Left ventricle myocardium inferior (tissue), 1 donor: ENCODE data around the gene CDH18. TPM values are rescaled to one million over a fixed set of nuclear protein-coding genes. Genes with fewer than 3 reads are reported as not detected.

Experiments
- DNase-seq: peaks from one replicate; pipeline ENCODE4 v3.0.0-alpha.2; 2020
- H3K27ac ChIP-seq: fragments of 200-600 bp; replicated peaks from 2 replicates; pipeline ENCODE4 v1.8.0; 2021
- H3K27me3 ChIP-seq: fragments of 200-600 bp; 2 replicates; pipeline ENCODE4 v1.8.0; 2021; ENCODE audit warnings: low read depth
- H3K36me3 ChIP-seq: fragments of 200-600 bp; 2 replicates; pipeline ENCODE4 v1.8.0; 2021
- H3K4me1 ChIP-seq: fragments of 200-600 bp; 2 replicates; pipeline ENCODE4 v1.8.0; 2021
- H3K4me3 ChIP-seq: fragments of 200-600 bp; 2 replicates; pipeline ENCODE4 v1.8.0; 2021; ENCODE audit warnings: mild to moderate bottlenecking, moderate library complexity
- H3K9me3 ChIP-seq: fragments of 200-600 bp; replicated peaks from 2 replicates; pipeline ENCODE4 v1.8.0; 2021
- intact Hi-C: fragments of 100-400 bp; cut with micrococcal nuclease; formaldehyde crosslinking; loops from one replicate; pipeline ENCODE4 v1.11.0; 2022
- total RNA-seq: library from RNA; stranded (reverse); fragmentation: NEBNext Ultra II Directional; extraction: Animal tissue kit (Norgen Biotek cat#: 25700); gene quantifications from one replicate; pipeline ENCODE4 v1.2.1, GENCODE V29; 2021
- TF ChIP-seq, protein P1 (sequence below): fragments of 200-600 bp; IDR thresholded peaks from 2 replicates; pipeline ENCODE4 v1.8.0; 2021; ENCODE audit warnings: antibody characterized with exemption, mild to moderate bottlenecking, borderline replicate concordance
- donor health status: DM: no; HTN: yes; CAD: no; lungs with severe emphysema.

CDH18 gene
- total RNA-seq, 1 donor from 2014 or later = not detected

DNA sequence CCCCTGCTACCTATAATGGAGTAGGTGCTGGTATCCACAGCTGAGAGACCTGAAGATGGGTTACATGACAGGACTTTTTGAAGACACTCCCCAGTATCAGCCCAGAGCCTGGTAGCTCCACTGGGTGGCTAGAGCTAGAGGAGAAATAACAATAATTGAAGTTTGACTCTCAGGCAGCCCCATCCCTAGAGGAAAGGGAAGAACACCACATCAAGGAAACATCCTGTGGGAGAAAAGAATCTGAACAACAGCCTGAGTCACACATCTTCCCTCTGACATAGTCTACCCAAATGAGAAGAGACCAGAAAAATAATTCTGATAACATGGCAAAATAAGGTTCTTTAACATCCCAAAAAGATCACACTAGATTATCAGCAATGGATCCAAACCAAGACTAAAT lies 432.1 kb downstream of the CDH18 start:
- TF ChIP-seq, protein P1, sequence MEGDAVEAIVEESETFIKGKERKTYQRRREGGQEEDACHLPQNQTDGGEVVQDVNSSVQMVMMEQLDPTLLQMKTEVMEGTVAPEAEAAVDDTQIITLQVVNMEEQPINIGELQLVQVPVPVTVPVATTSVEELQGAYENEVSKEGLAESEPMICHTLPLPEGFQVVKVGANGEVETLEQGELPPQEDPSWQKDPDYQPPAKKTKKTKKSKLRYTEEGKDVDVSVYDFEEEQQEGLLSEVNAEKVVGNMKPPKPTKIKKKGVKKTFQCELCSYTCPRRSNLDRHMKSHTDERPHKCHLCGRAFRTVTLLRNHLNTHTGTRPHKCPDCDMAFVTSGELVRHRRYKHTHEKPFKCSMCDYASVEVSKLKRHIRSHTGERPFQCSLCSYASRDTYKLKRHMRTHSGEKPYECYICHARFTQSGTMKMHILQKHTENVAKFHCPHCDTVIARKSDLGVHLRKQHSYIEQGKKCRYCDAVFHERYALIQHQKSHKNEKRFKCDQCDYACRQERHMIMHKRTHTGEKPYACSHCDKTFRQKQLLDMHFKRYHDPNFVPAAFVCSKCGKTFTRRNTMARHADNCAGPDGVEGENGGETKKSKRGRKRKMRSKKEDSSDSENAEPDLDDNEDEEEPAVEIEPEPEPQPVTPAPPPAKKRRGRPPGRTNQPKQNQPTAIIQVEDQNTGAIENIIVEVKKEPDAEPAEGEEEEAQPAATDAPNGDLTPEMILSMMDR = no peak

DNA sequence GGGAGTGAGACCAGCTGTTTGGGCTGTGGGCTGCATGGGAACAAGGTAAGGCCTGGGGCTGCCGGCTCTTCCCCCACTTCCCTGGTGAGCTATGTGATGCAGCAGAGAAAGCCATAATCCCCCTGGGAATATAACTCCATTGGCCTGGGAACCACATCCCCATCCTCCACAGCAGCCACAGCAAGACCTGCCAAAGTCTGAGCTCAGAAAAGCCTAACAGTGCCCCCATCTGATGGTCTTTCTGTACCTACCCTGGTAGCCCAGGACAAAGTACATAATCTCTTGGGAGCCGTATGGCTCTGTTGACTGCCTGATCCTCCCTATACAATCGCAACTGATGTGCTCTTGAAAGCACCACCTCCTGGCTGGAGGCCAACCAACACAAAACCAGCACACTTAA lies 432.6 kb downstream of the CDH18 start:
- Histone ChIP-seq H3K9me3 (peaks cover 33% of the 10 kb centered on the region), H3K4me3 (no peak overlapping the region), H3K36me3 (no peaks in the 10 kb centered on the region), H3K4me1 (no peaks in the 10 kb centered on the region), H3K27me3 (no peaks in the 10 kb centered on the region), H3K27ac (no peak overlapping the region)
- DNase-seq = no peak
- TF ChIP-seq, protein P1 = no peak
- intact Hi-C loops = no loop called here

More for the DNA sequence above, 432.1 kb downstream of the CDH18 start:
- Histone ChIP-seq H3K27me3 (no peaks in the 10 kb centered on the region), H3K4me3 (no peak overlapping the region), H3K36me3 (no peaks in the 10 kb centered on the region), H3K9me3 (peaks cover 35% of the 10 kb centered on the region), H3K27ac (no peak overlapping the region), H3K4me1 (no peaks in the 10 kb centered on the region)
- intact Hi-C loops = no loop called here
- no peak for DNase-seq

DNA sequence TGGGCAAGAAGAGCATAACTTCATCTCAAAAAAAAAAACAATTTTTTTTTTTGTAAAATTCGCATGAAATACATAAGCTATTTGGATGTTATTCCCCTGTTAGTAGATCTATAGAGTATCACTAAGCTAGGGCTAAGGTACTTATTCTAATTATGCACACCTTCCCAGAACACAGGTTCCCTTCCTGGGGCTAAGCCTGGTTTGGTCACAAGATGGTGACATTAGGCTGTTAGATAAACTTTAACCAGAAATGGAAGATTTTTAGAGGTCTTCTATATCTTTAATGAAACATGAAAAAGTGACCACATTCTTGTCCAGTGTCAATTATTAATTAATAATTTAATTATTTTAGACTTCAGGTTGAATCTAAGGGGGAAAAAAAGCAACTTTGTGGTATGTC lies 433.5 kb downstream of the CDH18 start:
- intact Hi-C loops = no loop called here
- TF ChIP-seq, protein P1 = no peak

DNA sequence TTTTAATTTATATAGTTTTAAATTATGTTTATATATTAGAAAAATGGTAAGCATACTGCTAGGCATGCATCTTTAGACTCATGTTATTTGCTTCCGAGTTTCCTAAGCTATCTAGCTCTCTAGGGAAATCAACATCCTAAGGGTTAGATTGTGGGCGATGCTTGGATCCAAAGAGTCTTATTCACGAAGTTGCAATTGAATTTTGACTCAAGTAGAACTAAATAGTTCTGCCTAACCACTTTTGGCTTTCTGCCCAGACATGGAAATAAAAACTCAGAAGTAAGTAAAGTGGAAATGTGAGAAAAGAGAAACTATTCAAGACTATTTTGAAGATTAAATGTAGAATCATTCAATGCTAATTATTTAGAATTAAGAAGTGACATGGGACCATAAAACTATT lies 440.4 kb downstream of the CDH18 start:
- Histone ChIP-seq H3K27ac (no peak overlapping the region), H3K9me3 (peaks cover 12% of the 10 kb centered on the region), H3K36me3 (no peaks in the 10 kb centered on the region), H3K4me1 (no peaks in the 10 kb centered on the region), H3K27me3 (no peaks in the 10 kb centered on the region), H3K4me3 (no peak overlapping the region)
- DNase-seq = no peak
- intact Hi-C loops = no loop called here
- TF ChIP-seq, protein P1 = no peak

More for the DNA sequence above, 433.5 kb downstream of the CDH18 start:
- no peaks in the 10 kb centered on the region for H3K4me1 ChIP-seq
- H3K36me3 ChIP-seq = no peaks in the 10 kb centered on the region
- H3K9me3 ChIP-seq = peaks cover 25% of the 10 kb centered on the region
- H3K27ac ChIP-seq = no peak overlapping the region
- no peak overlapping the region for H3K4me3 ChIP-seq
- no peaks in the 10 kb centered on the region for H3K27me3 ChIP-seq
- no peak for DNase-seq

DNA sequence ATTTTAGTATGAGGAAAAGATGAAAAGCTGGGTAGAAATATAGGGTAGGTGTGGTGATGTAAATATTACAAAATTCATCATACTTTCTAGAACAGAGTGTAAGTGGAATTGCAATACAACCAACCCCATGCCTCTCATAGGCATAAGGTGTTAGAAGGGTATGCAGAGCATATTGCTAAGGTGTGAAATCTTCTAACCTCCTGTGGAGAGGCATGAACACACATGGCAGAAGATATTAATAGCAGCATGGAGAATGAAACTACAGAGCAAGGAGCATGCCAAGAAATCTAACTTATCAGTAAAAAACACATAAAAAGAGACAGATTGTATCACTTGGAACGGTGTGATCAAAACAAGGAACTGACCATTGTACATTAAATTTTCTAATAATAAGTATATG lies 441.5 kb downstream of the CDH18 start:
- TF ChIP-seq, protein P1 = no peak
- Histone ChIP-seq H3K4me1 (no peaks in the 10 kb centered on the region), H3K36me3 (no peaks in the 10 kb centered on the region), H3K4me3 (no peak overlapping the region), H3K9me3 (peaks cover 12% of the 10 kb centered on the region), H3K27me3 (no peaks in the 10 kb centered on the region), H3K27ac (no peak overlapping the region)
- intact Hi-C loops = no loop called here
- DNase-seq = no peak

DNA sequence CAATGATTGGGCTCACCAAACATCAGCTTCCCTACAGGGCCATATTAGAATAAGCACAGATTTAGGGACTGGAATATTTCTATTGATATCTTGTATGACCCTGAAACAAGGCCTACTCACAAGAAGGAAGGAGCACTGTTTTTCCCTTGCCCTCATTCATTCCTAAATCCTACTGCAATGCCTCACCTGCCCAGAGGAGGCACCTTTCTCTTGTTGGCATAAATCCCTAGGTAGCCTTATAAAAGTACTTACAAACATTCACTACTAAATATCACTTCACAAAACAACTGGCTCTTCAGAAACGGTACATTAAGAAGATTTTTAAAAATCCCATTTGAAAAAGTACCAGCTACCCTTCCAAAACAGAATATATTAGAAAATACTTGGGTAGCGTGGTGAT lies 449.4 kb downstream of the CDH18 start:
- Histone ChIP-seq H3K36me3 (no peaks in the 10 kb centered on the region), H3K9me3 (peaks cover 3% of the 10 kb centered on the region), H3K4me1 (no peaks in the 10 kb centered on the region), H3K27me3 (no peaks in the 10 kb centered on the region), H3K4me3 (no peak overlapping the region), H3K27ac (no peak overlapping the region)
- intact Hi-C loops = no loop called here
- no peak for DNase-seq
- TF ChIP-seq, protein P1 = no peak
